Effector CD4-positive, alpha-beta T cell (primary cell): ENCODE results near the gene BPIFB1.
A peak's percentile ranks its signal among the peaks of the same experiment; 100 is the strongest.

Experiments used
- DNase-seq: peaks from one replicate; pipeline ENCODE4 v3.0.0-alpha.2; 2020

BPIFB1 gene

DNA sequence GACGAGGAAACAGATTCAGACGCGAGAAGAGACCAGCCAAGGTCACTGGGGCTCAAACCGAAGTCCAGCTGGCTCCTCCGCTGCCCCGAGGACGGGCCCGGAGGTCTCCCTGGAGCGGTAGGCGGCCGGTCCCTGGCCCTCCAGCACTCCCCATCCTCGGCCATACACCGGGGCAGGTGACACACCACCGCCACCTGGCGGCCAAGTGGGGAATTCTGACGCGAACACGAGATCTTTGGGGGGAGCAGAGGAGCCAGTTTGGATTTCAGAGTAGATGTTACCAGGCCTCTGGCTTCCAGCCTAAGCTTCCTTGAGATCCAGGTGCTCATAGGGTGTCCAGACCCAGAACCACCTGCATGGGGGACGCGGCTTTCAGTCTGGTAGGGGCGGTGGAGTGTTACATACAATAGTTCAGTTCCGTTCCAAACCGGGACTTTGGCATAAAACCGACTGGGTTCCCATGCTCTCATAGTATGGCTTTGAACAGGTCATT lies 16.1 kb downstream of the BPIFB1 start:
- peak; percentile 61 for DNase-seq

DNA sequence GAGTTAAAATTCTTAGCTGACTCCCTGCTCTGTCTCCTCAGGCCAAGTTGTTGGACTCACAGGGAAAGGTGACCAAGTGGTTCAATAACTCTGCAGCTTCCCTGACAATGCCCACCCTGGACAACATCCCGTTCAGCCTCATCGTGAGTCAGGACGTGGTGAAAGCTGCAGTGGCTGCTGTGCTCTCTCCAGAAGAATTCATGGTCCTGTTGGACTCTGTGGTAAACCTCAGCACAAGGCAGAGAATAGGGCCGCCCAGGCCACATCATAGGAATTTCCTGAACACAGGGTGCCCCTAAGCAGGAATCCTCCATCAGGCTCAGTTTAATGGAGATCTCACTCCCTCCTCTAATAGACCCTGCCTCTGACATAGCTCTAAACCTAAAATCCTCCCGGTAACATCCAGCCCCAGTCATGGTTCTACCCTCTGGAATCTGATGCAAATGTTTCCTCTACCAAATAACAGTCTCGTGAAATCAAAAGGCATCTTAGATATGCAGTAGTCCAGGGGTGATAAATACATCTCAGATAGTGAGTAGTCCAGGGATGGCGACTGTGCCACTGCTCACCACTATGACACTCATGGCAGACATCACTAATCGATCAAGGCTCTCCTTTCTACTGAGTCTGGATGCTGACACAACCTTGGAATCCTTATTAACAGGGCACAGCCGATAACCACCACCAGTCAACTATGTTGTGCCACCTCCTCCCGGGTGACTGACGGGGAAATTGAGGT lies 18.3 kb downstream of the BPIFB1 start:
- DNase-seq = no peak

DNA sequence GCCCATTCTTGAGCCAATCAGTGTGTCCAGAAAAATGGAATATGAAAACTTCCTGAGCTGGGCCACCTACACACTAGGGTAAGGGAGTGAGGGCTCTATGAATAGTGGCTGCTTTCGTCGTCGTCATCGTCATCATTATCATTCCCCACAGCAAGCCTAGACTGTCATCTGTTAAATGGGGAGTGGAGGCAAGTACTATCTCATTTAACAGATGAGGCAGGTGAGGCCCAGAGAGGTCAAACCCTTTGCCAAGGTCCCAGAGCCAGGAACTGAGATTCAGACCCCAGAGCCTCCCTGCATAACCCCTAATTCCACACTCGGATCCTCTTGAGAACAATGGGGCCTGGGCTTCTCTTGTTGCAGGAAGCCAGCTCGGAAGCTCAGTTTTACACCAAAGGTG lies 20.6 kb downstream of the BPIFB1 start:
- no peak for DNase-seq

DNA sequence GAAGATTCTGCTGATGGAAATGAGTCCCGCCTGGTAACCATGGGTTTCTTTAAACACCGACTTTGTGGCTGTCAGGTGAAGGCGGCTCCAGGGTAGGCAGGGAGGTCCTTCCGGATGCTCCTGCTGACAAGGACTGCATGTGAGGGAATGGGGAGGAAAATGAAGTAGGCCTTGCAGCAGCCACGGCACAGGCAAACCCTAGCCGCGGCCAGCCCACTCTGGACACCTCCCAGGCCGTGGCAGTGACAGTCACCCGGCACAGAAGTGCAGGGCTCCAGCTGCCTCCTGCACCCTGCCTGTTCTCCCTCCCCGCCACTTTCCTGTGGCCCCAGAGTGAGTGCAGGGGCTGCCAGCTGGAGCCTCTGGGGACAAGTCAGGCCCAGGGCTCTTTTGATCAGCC lies 21.0 kb downstream of the BPIFB1 start:
- no peak for DNase-seq

DNA sequence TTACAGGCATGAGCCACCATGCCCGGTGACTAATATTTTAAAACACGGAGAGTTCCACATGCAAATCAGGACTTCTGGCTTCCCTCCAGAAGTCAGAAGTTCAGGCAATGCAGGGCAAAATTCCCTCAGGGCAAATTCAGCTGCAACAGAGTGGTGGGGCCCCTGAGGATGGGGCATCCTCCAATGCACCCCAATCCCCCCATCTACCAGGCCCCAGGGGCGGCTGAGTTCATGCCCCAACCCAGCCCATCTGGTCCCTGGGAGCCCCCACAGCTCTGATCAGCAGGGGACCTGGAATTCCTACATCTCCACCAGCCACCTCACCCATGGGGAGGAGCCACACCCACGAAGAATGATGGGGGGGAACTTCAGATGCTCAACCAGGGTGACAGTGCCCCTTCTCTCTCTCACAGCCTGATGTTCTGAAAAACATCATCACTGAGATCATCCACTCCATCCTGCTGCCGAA lies 22.6 kb downstream of the BPIFB1 start:
- DNase-seq = no peak

DNA sequence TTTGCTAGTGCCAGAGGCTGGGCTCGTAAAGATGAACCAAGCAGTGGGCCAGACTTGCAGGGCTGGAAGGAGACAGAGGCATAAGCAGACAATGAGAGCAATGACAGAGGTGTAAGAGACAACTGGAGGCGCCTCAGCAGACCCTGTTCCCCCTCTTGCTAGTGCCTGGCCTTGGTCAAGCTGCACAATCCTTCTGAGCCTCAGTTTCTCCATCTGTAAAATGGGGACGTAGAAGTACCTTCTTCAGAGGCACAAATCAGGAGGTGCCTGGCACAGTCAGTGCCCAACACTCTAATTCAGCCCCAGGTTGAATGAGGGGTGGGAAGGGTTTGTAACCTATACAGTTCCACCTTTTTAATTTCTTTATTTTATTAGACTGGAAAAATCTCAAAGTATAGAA lies 23.2 kb downstream of the BPIFB1 start:
- no peak for DNase-seq

DNA sequence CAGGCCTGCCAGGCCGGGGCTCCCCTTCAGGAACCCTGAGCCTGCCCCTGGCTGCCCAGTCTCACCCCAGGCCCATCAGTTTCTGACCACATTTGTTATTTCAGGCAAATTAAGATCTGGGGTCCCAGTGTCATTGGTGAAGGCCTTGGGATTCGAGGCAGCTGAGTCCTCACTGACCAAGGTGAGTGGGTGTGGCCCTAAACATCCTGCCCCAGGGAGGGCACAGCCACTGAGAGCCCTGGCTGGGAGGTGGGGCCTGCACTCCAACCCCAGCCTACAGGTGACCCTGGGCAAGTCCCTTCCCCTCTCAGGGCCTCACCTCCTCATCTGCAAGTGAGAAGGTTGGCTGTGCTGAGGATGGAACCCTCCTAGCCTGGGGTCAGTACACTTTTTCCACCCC lies 23.8 kb downstream of the BPIFB1 start:
- DNase-seq = no peak

DNA sequence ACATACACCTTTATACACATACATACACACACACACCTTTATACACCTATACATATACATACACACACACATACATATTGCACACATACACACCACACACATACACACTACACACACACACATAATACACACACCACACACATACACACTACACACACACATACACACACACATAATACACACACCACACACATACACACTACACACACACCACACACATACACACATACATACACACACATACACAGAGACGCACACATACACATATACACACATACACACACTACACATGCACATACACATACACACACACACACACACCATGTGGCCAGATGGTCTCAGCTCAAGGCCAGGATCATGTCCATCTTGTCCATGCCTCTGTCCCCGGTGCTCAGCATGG lies 25.7 kb downstream of the BPIFB1 start:
- DNase-seq = no peak

DNA sequence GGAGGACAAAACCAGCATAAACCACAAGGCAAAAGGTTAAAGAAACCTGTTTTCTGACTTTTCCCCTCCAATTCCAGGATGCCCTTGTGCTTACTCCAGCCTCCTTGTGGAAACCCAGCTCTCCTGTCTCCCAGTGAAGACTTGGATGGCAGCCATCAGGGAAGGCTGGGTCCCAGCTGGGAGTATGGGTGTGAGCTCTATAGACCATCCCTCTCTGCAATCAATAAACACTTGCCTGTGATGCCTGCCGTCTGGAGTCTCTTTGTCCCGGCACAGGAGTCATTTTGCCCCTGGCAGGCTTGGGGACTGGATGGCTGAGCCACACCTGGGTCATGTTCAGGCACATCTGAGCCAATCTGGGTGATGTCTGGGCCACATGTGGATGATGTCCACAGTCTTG lies 26.6 kb downstream of the BPIFB1 start:
- no peak for DNase-seq

DNA sequence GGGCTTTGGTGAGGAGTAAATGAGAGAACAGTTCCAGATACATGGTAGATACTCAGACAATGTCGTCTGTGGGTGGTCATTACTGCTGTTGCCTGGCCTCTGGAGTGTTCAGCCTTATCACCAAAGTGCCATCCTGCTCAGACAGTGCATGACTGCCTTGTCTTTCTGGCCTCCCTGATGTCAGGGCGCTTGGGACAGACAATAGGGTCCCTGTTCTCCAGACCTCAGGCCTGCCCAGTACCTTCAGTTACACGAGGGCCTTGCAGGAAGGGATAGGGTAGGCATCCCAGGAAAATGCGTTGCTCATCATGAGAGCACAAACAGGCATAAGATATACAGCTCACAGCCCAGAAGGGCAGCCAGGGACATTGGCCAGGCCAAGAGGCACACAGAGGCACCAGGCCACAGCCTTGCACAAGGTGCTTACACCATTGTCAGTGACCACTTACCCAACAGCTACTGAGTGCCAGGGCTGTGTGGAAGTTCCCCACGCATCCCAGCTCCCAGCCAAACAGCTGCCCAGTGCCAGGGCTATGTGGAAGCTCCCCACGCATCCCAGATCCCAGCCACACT lies 27.4 kb downstream of the BPIFB1 start:
- no peak for DNase-seq

DNA sequence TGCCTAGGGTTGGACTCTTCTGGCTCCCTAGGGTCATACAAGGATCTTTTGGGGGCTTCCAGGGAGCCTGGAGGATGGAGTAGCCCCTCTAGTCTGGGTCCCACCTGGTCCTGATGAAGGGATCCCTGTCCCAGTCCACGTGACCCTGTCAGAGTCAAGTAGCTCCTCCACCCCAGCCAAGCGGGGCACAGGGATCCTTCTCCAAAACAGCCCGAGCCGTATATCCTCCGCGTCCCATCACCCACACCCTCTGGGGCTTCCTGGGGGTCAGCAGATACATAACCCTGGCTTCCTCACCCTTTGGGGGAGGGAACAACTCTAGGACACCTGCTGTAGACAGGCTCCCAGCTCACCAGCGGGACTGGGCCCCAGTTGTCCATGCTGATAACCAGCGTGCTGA lies 28.0 kb downstream of the BPIFB1 start:
- DNase-seq = no peak

DNA sequence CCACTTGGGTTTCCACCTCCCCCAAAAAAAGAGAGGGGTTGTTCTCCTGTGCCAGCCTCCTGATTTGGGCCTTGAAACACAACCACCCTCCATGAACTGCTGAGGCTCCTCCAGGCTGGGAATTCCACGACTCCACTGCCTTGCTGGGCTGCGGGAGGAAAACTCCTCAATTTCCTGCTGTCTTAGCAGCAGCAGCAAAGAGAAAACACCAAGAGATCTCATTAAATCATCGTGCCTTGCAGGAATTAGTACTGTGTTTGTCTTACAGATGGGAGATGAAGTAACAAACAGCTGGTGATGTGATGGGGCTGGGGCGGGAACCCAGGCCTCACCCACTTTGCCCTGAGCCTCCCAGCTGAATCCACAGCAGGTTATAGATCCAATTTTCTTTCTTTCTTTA lies 29.0 kb downstream of the BPIFB1 start:
- DNase-seq = no peak

DNA sequence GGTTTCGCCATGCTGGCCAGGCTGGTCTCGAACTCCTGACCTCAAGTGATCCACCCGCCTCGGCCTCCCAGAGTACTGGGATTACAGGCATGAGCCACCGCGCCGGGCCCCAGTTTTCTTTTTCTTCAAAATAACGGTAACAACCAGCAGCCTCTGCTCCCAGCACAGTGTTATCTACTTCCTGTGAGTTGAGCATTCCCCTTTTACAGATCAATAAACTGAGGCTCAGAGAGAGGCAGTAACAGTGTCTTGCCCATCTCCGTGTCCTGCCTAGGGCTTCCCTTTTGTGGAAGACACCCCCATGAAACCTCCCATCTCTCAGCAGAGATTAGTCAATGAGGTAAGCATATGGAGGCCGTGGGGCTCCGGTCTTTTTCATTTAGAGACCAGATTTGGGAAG lies 29.6 kb downstream of the BPIFB1 start:
- no peak for DNase-seq

DNA sequence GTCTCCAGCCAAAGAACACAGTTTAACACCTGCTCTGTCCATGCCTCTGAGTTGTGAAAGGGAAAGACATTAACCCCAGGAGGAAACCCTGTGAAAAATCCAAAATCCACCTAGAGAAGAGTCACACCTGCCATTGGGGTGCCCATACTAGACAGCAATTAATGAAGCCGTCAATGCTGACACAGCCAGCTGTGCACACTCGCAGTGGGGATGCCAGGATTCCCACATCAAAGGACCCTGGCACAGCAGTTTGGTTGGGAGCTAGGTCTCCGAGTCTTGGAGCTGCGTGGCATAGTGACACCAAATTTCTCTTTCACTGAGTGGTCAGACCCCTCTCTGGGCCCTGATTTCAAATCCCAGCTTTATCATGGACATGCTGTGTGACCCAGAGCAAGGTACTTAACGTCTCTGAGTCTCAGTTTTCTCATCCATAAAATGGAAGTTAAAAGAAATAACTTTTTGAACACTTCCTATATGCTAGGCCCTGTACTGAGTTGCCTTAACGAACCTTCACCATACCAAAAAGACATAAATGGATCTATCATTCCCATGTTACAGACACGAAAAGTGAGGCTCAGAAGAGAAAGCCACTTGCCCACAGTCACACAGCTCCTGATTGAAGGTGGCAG lies 30.8 kb downstream of the BPIFB1 start:
- no peak for DNase-seq

DNA sequence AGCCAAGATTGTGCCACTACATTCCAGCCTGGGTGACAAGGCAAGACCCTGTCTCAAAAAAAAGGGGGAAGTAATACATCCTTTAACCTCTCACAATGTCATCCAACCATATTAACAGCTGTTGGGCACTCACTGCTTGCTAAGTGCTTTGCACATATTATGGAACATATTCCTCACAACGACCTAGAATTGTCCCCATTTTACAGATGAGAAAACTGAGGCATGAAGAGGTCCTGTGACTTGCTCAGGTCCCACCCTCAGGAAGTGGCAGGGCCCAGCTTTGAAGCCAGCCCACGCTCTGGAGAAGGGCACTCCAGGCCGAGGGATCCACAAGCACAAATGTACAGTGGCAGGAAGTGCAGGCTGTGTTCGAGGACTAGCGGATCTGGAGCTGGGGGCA lies 33.3 kb downstream of the BPIFB1 start:
- no peak for DNase-seq

DNA sequence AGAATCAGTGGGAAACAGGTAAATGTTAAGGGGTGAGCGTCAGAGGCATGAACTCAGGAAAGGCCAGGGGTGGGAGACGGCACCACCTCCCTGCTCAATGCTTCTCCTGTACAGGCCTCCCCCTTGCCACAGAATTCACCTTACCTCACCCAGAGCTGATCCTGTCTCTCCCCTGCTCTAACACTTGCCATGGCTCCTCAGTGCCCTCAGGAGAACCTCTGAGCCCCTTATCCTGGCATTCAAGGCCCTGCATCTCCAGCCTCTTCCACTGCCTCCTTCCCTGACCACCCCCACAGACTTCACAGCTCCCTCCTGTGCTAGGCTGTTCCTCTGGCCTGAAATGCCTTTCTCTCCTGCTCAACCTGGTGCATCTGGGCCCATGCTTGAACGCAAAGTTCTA lies 33.9 kb downstream of the BPIFB1 start:
- no peak for DNase-seq

DNA sequence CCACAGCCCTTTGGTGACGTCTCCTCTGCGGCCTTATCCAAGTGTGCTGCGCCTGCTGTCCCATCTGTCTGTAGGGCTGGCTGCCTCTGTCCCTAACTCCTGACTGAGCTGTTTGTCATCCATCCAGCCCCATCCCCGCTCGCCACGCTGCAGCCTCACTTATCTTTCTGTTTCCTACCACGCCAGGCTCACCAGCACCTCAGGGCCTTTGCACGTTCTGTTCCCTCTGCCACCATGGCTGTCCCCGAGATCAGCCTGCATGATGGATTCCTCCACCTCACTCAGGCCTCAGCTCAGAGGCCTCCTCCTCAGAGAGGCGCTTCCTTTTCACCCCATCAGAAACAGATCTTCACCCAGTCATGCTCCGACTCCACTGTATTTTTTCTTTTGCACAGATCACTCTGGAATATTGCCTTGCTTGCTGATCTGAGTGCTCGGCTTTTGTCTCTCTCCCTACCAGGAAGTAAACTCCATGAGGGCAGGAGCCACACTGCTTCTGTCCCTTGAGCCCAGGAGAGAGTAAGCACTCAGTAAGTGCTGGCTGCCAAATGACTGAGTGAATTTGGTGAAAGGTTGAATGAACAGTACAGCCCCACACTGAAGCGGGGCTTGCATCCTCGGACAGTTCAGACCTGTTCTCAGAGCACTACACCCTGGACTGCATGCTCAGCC lies 34.5 kb downstream of the BPIFB1 start:
- DNase-seq = no peak

DNA sequence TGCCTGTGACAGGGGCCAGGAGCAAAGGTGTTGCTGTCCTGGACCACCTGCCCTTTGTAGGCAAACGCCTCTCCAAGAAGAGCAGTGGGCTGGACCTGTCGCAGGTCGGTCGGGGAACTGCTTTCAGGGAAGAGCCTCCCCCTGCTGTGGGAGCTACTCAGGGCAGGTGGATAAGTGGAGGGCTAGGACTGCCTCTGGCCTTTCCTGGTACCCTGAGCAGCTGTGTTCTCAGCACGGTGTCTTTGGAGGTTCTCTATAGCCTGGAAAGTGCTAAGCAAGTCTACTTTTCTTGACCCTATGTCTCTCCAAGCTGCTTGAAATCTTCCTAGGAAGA lies 35.0 kb downstream of the BPIFB1 start:
- DNase-seq = no peak

DNA sequence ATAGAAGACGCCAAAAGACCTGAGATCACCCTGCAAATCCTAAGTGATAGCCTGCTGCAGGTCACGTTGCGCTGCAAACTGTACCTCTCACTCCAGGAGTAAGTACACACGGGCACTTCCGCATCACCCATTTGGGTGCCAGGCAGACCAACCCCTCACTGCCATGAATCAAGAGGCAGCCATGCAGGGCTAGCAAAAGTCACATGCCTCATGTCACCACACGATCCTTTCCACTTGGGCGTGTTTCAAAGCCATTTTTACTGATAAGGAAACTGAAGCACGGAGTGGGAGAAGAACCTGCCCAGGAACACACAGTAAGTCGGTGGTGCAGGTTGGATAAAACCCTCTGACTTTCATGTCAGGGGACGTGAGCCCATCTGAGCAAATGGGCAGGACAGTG lies 37.0 kb downstream of the BPIFB1 start:
- DNase-seq = no peak

DNA sequence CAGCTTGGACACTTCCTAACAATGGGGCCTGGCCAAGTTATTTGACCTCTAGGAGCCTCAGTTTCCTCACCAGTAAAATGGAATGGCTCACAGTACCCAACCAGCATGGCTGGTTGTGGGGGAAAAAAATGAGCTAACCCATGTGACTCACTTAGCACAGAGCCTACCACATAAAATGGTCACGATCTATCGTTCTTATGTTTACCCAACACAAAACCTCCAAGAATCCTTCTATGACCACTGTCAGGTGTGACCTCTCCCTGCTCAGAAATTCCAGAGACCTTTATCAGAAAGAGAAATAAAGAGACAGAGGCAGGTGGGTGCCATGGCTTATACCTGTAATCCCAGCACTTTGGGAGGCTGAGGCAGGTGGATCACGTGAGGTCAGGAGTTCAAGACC lies 39.4 kb downstream of the BPIFB1 start:
- DNase-seq = no peak

DNA sequence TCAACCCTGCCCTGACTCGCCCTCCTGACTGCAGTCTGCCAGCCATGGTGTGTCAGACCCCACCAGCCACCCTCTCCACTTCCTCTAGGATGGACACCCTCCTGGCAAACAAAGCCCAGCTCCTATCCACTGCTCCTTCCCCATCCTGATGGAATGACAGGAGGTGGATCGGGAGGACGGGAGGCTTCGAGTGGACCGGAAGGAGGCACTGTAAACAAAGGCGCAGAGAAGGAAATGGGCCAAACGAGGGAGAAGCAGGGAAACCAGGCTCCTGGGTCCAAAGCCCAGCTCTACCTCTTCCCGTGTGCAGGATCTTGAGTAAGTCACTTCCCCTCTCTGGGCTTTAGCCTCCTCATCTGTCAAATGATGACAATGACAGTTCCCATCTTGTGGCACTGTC lies 40.2 kb downstream of the BPIFB1 start:
- no peak for DNase-seq

DNA sequence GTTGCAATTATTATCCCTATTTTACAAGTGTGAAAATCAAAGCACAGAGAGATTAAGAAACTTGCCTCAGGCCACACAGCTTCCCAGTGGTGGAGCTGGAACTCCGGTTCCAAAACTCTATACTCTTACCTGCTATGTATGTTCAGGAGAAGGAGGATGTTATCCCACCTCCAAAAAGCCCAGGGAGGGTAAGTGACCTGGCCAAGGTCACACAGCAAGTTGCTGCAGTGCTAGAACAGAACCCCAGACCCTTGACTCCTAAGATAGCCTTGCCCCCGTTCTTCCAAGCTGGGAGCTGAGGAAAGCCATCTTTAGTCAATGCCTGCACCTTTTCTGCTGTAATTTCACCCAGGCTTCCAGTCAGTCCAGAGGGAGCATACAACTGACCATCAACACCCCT lies 42.3 kb downstream of the BPIFB1 start:
- no peak for DNase-seq

DNA sequence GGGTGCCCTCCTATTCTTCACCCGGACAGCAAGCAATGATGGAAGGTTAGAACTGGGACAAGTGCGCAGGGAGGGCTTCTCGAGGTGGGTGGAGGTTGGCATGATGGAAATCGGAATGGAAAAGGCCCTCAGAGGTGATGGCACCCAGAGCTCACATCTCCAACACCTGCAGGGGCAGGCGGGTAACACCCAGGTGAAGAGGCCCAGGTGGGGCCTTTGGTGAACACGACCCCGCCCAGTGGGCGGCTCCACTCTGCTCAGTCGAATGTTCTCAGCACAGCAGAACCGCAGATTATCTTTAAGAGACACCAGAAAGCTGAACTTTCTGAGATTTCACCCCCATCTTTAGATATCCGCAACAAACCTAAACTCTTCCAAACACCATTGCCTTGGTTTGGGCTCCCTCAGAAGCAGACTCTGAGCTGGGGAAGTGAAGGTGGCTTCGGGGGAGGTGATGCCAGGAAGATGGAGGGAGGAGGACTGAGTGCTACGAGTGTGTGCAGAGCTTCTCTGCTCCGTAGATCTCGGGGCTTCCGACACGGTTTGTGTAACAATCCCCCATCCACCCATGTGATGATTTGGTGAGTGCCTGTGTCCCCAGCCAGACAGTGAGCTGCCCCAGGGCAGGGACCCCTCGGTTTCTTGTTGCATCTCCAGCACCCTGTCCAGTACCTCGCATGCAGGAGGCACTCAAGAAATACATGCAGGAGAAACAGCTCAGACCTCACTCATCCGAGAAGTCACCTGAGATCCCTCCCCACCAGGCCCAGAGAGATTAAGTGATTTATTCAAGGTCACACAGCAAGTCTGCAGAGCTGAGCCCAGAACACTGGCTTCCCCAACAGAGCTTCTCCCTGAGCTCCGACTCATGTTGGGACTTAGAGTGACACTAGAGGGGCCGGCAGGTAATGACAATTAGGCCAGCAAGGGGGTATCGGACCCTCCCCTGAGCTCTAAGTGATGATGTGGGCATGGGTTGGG lies 45.4 kb downstream of the BPIFB1 start:
- DNase-seq = no peak
